GM12878 (cell line): ENCODE measurements around the gene HNF4A.

Experiments used
- EGR1 ChIP-seq, 2 experiments: IDR thresholded peaks; 1 replicate in 1 of 2; 2 replicates in 1 of 2; pipeline ENCODE4 v1.6.1; 2011 to 2012; ENCODE audit warnings: low read depth in 2 of 2, low read length in 2 of 2, borderline replicate concordance in 1 of 2, mild to moderate bottlenecking in 1 of 2, moderate library complexity in 1 of 2
- POLR2A ChIP-seq: IDR thresholded peaks from 2 replicates; pipeline ENCODE4 v1.6.1; 2011; ENCODE audit warnings: low read depth, mild to moderate bottlenecking, low read length
- TF ChIP-seq, protein P1 (sequence below), 3 experiments: IDR thresholded peaks in 2 of 3; conservative IDR thresholded peaks in 1 of 3; 2 replicates each; pipeline ENCODE4 v1.5.1; 2011; ENCODE audit warnings: low read depth in 3 of 3, low read length in 3 of 3, mild to moderate bottlenecking in 3 of 3, control low read depth in 2 of 3, moderate library complexity in 2 of 3, inconsistent platforms in 1 of 3, mixed read lengths in 1 of 3; ENCODE audit not compliant: control insufficient read depth in 2 of 3, insufficient read depth in 1 of 3; ENCODE audit errors: extremely low read depth in 1 of 3

DNA sequence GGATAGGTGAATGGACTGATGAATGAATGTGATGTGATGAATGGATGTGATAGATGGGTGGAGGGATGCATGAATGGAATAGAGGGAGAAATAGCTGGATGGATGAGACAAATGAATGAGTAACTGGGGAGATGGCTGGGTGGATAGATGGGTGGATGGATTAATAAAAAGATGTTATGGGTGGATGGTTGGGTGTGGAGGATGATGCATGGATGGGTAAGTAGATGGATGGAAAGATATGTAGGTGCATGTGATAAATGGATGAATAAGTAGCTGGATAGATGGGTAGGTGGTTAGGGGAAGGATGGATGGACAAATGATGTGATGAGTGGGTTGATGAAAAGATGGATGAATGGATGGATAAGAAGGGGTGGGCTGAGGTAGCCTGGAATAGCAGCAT is 4.7 kb downstream of the HNF4A start:
- TF ChIP-seq POLR2A (no peak), EGR1 (IDR thresholded peaks at IDR 0.05; ENCODE audit: borderline replicate concordance in 1 of 2, low read depth in 2 of 2, low read length in 2 of 2) (no peak)
- TF ChIP-seq, protein P1, sequence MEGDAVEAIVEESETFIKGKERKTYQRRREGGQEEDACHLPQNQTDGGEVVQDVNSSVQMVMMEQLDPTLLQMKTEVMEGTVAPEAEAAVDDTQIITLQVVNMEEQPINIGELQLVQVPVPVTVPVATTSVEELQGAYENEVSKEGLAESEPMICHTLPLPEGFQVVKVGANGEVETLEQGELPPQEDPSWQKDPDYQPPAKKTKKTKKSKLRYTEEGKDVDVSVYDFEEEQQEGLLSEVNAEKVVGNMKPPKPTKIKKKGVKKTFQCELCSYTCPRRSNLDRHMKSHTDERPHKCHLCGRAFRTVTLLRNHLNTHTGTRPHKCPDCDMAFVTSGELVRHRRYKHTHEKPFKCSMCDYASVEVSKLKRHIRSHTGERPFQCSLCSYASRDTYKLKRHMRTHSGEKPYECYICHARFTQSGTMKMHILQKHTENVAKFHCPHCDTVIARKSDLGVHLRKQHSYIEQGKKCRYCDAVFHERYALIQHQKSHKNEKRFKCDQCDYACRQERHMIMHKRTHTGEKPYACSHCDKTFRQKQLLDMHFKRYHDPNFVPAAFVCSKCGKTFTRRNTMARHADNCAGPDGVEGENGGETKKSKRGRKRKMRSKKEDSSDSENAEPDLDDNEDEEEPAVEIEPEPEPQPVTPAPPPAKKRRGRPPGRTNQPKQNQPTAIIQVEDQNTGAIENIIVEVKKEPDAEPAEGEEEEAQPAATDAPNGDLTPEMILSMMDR (IDR thresholded peaks at IDR 0.05 in 2 of 3, conservative IDR thresholded peaks at IDR 0.05 in 1 of 3; ENCODE audit: control insufficient read depth in 2 of 3, extremely low read depth in 1 of 3, insufficient read depth in 1 of 3, low read depth in 3 of 3, low read length in 3 of 3) = no peak
